GM12878 (cell line): ENCODE results near the gene ARHGEF1. TPM values are rescaled to one million over a fixed set of nuclear protein-coding genes. Genes with fewer than 3 reads are reported as not detected.
A peak's percentile ranks its signal among the peaks of the same experiment; 100 is the strongest.

Experiments
- BCL11A ChIP-seq: IDR thresholded peaks from 2 replicates; pipeline ENCODE4 v1.6.1; 2011; ENCODE audit warnings: low read depth, low read length
- BCL3 ChIP-seq: IDR thresholded peaks from 2 replicates; pipeline ENCODE4 v1.6.1; 2011; ENCODE audit warnings: borderline replicate concordance, low read depth, mild to moderate bottlenecking, moderate library complexity, low read length; ENCODE audit not compliant: insufficient read depth, poor library complexity, severe bottlenecking
- BHLHE40 ChIP-seq, 2 experiments: fragments of 450-650 bp in 1 of 2; IDR thresholded peaks; 2 replicates each; pipeline ENCODE4 v1.6.1; 2011 to 2017; ENCODE audit warnings: low read depth in 2 of 2, borderline replicate concordance in 1 of 2, improper control_type of control experiment in 1 of 2, low read length in 1 of 2, mild to moderate bottlenecking in 1 of 2
- CBX3 ChIP-seq: fragments of 200-600 bp; sonication (generic); IDR thresholded peaks from 2 replicates; pipeline ENCODE4 v1.6.1; 2016; ENCODE audit warnings: low read depth, borderline replicate concordance
- CREB1 ChIP-seq: IDR thresholded peaks from 2 replicates; pipeline ENCODE4 v1.6.1; 2012; ENCODE audit warnings: low read depth, mild to moderate bottlenecking, inconsistent platforms
- CTCF ChIP-seq, 3 experiments: IDR thresholded peaks in 2 of 3; conservative IDR thresholded peaks in 1 of 3; 2 replicates each; pipeline ENCODE4 v1.5.1; 2011; ENCODE audit warnings: low read depth in 3 of 3, low read length in 3 of 3, mild to moderate bottlenecking in 3 of 3, control low read depth in 2 of 3, moderate library complexity in 2 of 3, inconsistent platforms in 1 of 3, mixed read lengths in 1 of 3; ENCODE audit not compliant: control insufficient read depth in 2 of 3, insufficient read depth in 1 of 3; ENCODE audit errors: extremely low read depth in 1 of 3
- EGR1 ChIP-seq, 2 experiments: IDR thresholded peaks; 1 replicate in 1 of 2; 2 replicates in 1 of 2; pipeline ENCODE4 v1.6.1; 2011 to 2012; ENCODE audit warnings: low read depth in 2 of 2, low read length in 2 of 2, borderline replicate concordance in 1 of 2, mild to moderate bottlenecking in 1 of 2, moderate library complexity in 1 of 2
- EP300 ChIP-seq, 2 experiments: fragments of 150-350 bp in 1 of 2; IDR thresholded peaks; 2 replicates each; pipeline ENCODE4 v1.6.1; 2011 to 2012; ENCODE audit warnings: low read depth in 2 of 2, low read length in 2 of 2, borderline replicate concordance in 1 of 2, improper control_type of control experiment in 1 of 2, inconsistent platforms in 1 of 2; ENCODE audit not compliant: control insufficient read depth in 1 of 2
- MAX ChIP-seq: IDR thresholded peaks from 2 replicates; pipeline ENCODE4 v1.6.1; 2012; ENCODE audit warnings: low read depth, low read length, improper control_type of control experiment
- NR2C2 ChIP-seq: IDR thresholded peaks from 2 replicates; pipeline ENCODE4 v1.6.1; 2011; ENCODE audit warnings: borderline replicate concordance, low read depth; ENCODE audit not compliant: control insufficient read depth, insufficient read length
- POU2F2 ChIP-seq: IDR thresholded peaks from 3 replicates; pipeline ENCODE4 v1.6.1; 2011; ENCODE audit warnings: low read depth, mild to moderate bottlenecking, low read length, borderline replicate concordance
- RAD21 ChIP-seq: IDR thresholded peaks from 2 replicates; pipeline ENCODE4 v1.6.1; 2011; ENCODE audit warnings: mild to moderate bottlenecking, low read depth, low read length, moderate library complexity; ENCODE audit not compliant: insufficient read depth
- RCOR1 ChIP-seq: conservative IDR thresholded peaks from 2 replicates; pipeline ENCODE4 v1.6.1; 2012; ENCODE audit warnings: low read depth, low read length, improper control_type of control experiment
- SIN3A ChIP-seq: IDR thresholded peaks from 2 replicates; pipeline ENCODE4 v1.6.1; 2012; ENCODE audit warnings: low read depth, low read length, improper control_type of control experiment
- TCF7 ChIP-seq: IDR thresholded peaks from 2 replicates; pipeline ENCODE4 v1.6.1; 2014; ENCODE audit warnings: antibody characterized with exemption, borderline replicate concordance
- USF1 ChIP-seq: IDR thresholded peaks from 2 replicates; pipeline ENCODE4 v1.6.1; 2011; ENCODE audit warnings: borderline replicate concordance, low read depth, mild to moderate bottlenecking, moderate library complexity, mixed read lengths, low read length; ENCODE audit not compliant: insufficient read depth; ENCODE audit errors: extremely low read length
- USF2 ChIP-seq: IDR thresholded peaks from 2 replicates; pipeline ENCODE4 v1.6.1; 2011; ENCODE audit warnings: low read depth, low read length, improper control_type of control experiment, borderline replicate concordance
- ZBED1 ChIP-seq: IDR thresholded peaks from 2 replicates; pipeline ENCODE4 v1.6.1; 2016; ENCODE audit warnings: borderline replicate concordance
- ZNF217 ChIP-seq: fragments of 450-650 bp; IDR thresholded peaks from 2 replicates; pipeline ENCODE4 v1.6.1; 2017; ENCODE audit warnings: antibody characterized with exemption, mild to moderate bottlenecking
- ZNF622 ChIP-seq: fragments of 450-650 bp; IDR thresholded peaks from 2 replicates; pipeline ENCODE4 v1.6.1; 2017; ENCODE audit warnings: mild to moderate bottlenecking, inconsistent platforms
- polyA plus RNA-seq, 11 experiments: library from polyadenylated mRNA; depleted of rRNA in 4 of 11; unstranded in 6 of 11; stranded (reverse) in 5 of 11; fragments of >200 nt; fragmentation: Nextera tagmentation in 4 of 11; fragmentation: Illumina TruSeq in 1 of 11; extraction: Ambion mirVana in 4 of 11; extraction: Trizol in 1 of 11; gene quantifications; 1 replicate in 1 of 11; 2 replicates in 10 of 11; pipeline versions ENCODE4 v1.2.1 to v1.2.3, GENCODE V29; 2011 to 2016; ENCODE audit warnings: inconsistent platforms in 2 of 11, missing spikeins in 2 of 11, low read depth in 1 of 11
- total RNA-seq, 4 experiments: library from RNA; depleted of rRNA in 3 of 4; stranded (reverse); fragments of >200 nt in 3 of 4; fragmentation: Illumina TruSeq in 1 of 4; extraction: Trizol in 1 of 4; gene quantifications; 2 replicates each; pipeline versions ENCODE4 v1.2.1 to v1.2.3, GENCODE V29; 2013 to 2021

The ARHGEF1 gene
- total and polyA plus RNA-seq, 10 of the 15 experiments (the other 5 are each of a cell fraction or from before 2014, with no cell fraction given), result 1.2 to 207 (median 53.9) TPM

GRCh38 chr19:41945135-41945766, 62.3 kb downstream of the ARHGEF1 start (continued):
- TF ChIP-seq MAX (peak; percentile 35), CBX3 (no peak), SIN3A (no peak), CTCF (IDR thresholded peaks at IDR 0.05 in 2 of 3, conservative IDR thresholded peaks at IDR 0.05 in 1 of 3; ENCODE audit: control insufficient read depth in 2 of 3, extremely low read depth in 1 of 3, insufficient read depth in 1 of 3, low read depth in 3 of 3, low read length in 3 of 3) (no peak), ZNF217 (peak; percentile 22), NR2C2 (no peak), TCF7 (no peak), EP300 (IDR thresholded peaks at IDR 0.05; ENCODE audit: borderline replicate concordance in 1 of 2, control insufficient read depth in 1 of 2, low read depth in 2 of 2, low read length in 2 of 2) (peak; percentile 96 to 98), RAD21 (peak; percentile 6; the same call in 1 of the 2 replicates), BCL3 (peak; percentile 65), USF1 (peak; percentile 37), BHLHE40 (IDR thresholded peaks at IDR 0.05; ENCODE audit: borderline replicate concordance in 1 of 2, low read depth in 2 of 2, low read length in 1 of 2) (peak; percentile 97 to 98), POU2F2 (peak; percentile 99), ZNF622 (no peak), CREB1 (peak; percentile 95), RCOR1 (no peak), EGR1 (IDR thresholded peaks at IDR 0.05; ENCODE audit: borderline replicate concordance in 1 of 2, low read depth in 2 of 2, low read length in 2 of 2) (peak in 1 of 2 experiments; percentile 86; a peak in 2 of 3 replicates), BCL11A (peak; percentile 86), USF2 (peak; percentile 11; the same call in 1 of the 2 replicates), ZBED1 (peak; percentile 68)
